GM13977 (cell line): Measurements from ENCODE around the gene ICA1L.

Source experiments
- DNase-seq: peaks from one replicate; pipeline ENCODE4 v3.0.0; 2012; ENCODE audit warnings: low spot score
- CTCF ChIP-seq: IDR thresholded peaks from 2 replicates; pipeline ENCODE4 v1.5.1; 2012; ENCODE audit warnings: mild to moderate bottlenecking, control low read depth; ENCODE audit not compliant: insufficient read depth; ENCODE audit errors: extremely low read depth, missing control alignments
- in situ Hi-C: fragments of 300-500 bp; cut with MboI; formaldehyde crosslinking; loops from one replicate; pipeline ENCODE4 v1.12.0; 2022; ENCODE audit warnings: low sequenced_read_pairs, low pct_unique_long_range_greater_than_20kb, mixed read lengths, inconsistent platforms; ENCODE audit not compliant: unreplicated experiment

ICA1L gene

GRCh38 chr2:202780514-202781021, 91.0 kb downstream of the ICA1L start:
- TF ChIP-seq CTCF: no peak
- DNase-seq: peak; percentile 59
- in situ Hi-C loops: no loop called here

GRCh38 chr2:202778217-202778616, 93.3 kb downstream of the ICA1L start:
- no peak for TF ChIP-seq CTCF
- peak; percentile 31 for DNase-seq
- in situ Hi-C loops: no loop called here

- in situ Hi-C loops: no loop called here
- DNase-seq: no peak
- no peak for TF ChIP-seq CTCF
Measured at GRCh38 chr2:202774104-202774503, 97.5 kb downstream of the ICA1L start.

GRCh38 chr2:202773301-202773973, 98.1 kb downstream of the ICA1L start:
- no peak for TF ChIP-seq CTCF
- in situ Hi-C loops: no loop called here
- no peak for DNase-seq

GRCh38 chr2:202771741-202772460, 99.7 kb downstream of the ICA1L start:
- no peak for DNase-seq
- in situ Hi-C loops: no loop called here
- no peak for TF ChIP-seq CTCF

GRCh38 chr2:202771336-202771735, 100.2 kb downstream of the ICA1L start:
- TF ChIP-seq CTCF: no peak
- no peak for DNase-seq
- in situ Hi-C loops: no loop called here
